CD14-positive monocyte (primary cell): ENCODE data around the gene PIP. TPM values are rescaled to one million over a fixed set of nuclear protein-coding genes. Genes with fewer than 3 reads are reported as not detected.
"Not testable (repeated sequence)": the region's sequence is repeated elsewhere in the genome, so short reads cannot be mapped to it uniquely, and the experiment has no call there.

Experiments
- DNase-seq, 3 donors: peaks; one replicate each; pipeline ENCODE4 v3.0.0-alpha.2; 2011 to 2022
- H2AFZ ChIP-seq: 2 replicates; pipeline ENCODE4 v1.6.0; 2012; ENCODE audit warnings: mild to moderate bottlenecking, low read depth, low read length, inconsistent platforms; ENCODE audit not compliant: insufficient read depth, poor library complexity, severe bottlenecking
- H3K27ac ChIP-seq, 2 donors: 1 replicate in 1 of 2; 2 replicates in 1 of 2; pipeline ENCODE4 v1.5.1; 2012 to 2013; ENCODE audit warnings: low read length in 2 of 2, control low read depth in 1 of 2, inconsistent platforms in 1 of 2, low read depth in 1 of 2, mild to moderate bottlenecking in 1 of 2
- H3K27me3 ChIP-seq, 2 donors: one replicate each; pipeline versions ENCODE4 v1.6.0 to v1.6.1; 2011 to 2013; ENCODE audit warnings: low read length in 2 of 2; ENCODE audit not compliant: control insufficient read depth in 2 of 2, insufficient read depth in 2 of 2
- H3K36me3 ChIP-seq, 2 donors: replicated peaks in 1 of 2; 1 replicate in 1 of 2; 2 replicates in 1 of 2; pipeline versions ENCODE4 v1.5.1 to v1.6.1; 2012 to 2013; ENCODE audit warnings: low read length in 2 of 2, control low read depth in 1 of 2, inconsistent platforms in 1 of 2, mild to moderate bottlenecking in 1 of 2; ENCODE audit not compliant: insufficient read depth in 2 of 2, control insufficient read depth in 1 of 2
- H3K4me1 ChIP-seq, 2 donors: 1 replicate in 1 of 2; 2 replicates in 1 of 2; pipeline versions ENCODE4 v1.5.1 to v1.6.1; 2012 to 2013; ENCODE audit warnings: low read length in 2 of 2, control low read depth in 1 of 2, inconsistent platforms in 1 of 2, mild to moderate bottlenecking in 1 of 2, moderate library complexity in 1 of 2; ENCODE audit not compliant: insufficient read depth in 2 of 2, control insufficient read depth in 1 of 2
- H3K4me2 ChIP-seq: replicated peaks from 2 replicates; pipeline ENCODE3; 2012; ENCODE audit warnings: low read length, moderate library complexity, mild to moderate bottlenecking; ENCODE audit not compliant: poor library complexity, severe bottlenecking; ENCODE audit errors: extremely low read depth
- H3K4me3 ChIP-seq, 3 experiments: fragments of 200-600 bp in 1 of 3; sonication (generic) in 1 of 3; replicated peaks in 1 of 3; 1 replicate in 2 of 3; 2 replicates in 1 of 3; pipeline ENCODE4 v1.5.1; 2011 to 2013; ENCODE audit warnings: low read length in 3 of 3, mild to moderate bottlenecking in 3 of 3, control low read depth in 2 of 3, low read depth in 2 of 3, inconsistent platforms in 1 of 3, moderate library complexity in 1 of 3
- H3K79me2 ChIP-seq: 2 replicates; pipeline ENCODE4 v1.6.0; 2012; ENCODE audit warnings: mild to moderate bottlenecking, control low read depth, inconsistent platforms, low read length, moderate library complexity; ENCODE audit not compliant: insufficient read depth
- H3K9ac ChIP-seq: 2 replicates; pipeline ENCODE4 v1.6.0; 2017; ENCODE audit warnings: low read length, mild to moderate bottlenecking; ENCODE audit not compliant: insufficient read depth, poor library complexity, severe bottlenecking
- H3K9me3 ChIP-seq, 2 donors: replicated peaks in 1 of 2; 1 replicate in 1 of 2; 2 replicates in 1 of 2; pipeline versions ENCODE4 v1.5.1 to v1.6.1; 2012 to 2013; ENCODE audit warnings: low read length in 2 of 2, control low read depth in 1 of 2; ENCODE audit not compliant: control insufficient read depth in 1 of 2, insufficient read depth in 1 of 2
- H4K20me1 ChIP-seq: 2 replicates; pipeline ENCODE4 v1.6.0; 2012; ENCODE audit warnings: mild to moderate bottlenecking, low read length, control low read depth, moderate library complexity; ENCODE audit not compliant: insufficient read depth
- H3K27ac Mint-ChIP-seq, 7 donors: one replicate each; pipeline ENCODE4 v1.8.0; 2020; ENCODE audit warnings: mild to moderate bottlenecking in 7 of 7, mixed read lengths in 7 of 7, moderate library complexity in 6 of 7, inconsistent platforms in 2 of 7
- H3K27me3 Mint-ChIP-seq, 3 donors: one replicate each; pipeline ENCODE4 v1.8.0; 2021 to 2022; ENCODE audit warnings: low read depth in 3 of 3, mild to moderate bottlenecking in 3 of 3, mixed read lengths in 3 of 3, moderate library complexity in 3 of 3, inconsistent platforms in 1 of 3
- H3K36me3 Mint-ChIP-seq, 2 donors: one replicate each; pipeline ENCODE4 v1.8.0; 2020; ENCODE audit warnings: mixed read lengths in 2 of 2, inconsistent platforms in 1 of 2, mild to moderate bottlenecking in 1 of 2
- H3K4me1 Mint-ChIP-seq: one replicate; pipeline ENCODE4 v1.8.0; 2020; ENCODE audit warnings: mild to moderate bottlenecking, mixed read lengths
- H3K4me3 Mint-ChIP-seq, 2 donors: one replicate each; pipeline ENCODE4 v1.8.0; 2020; ENCODE audit warnings: mild to moderate bottlenecking in 2 of 2, mixed read lengths in 2 of 2, moderate library complexity in 1 of 2
- H3K9me3 Mint-ChIP-seq, 7 donors: one replicate each; pipeline ENCODE4 v1.8.0; 2020 to 2022; ENCODE audit warnings: mixed read lengths in 7 of 7, mild to moderate bottlenecking in 6 of 7, moderate library complexity in 6 of 7, inconsistent platforms in 2 of 7
- WGBS: methylation state at CpG from one replicate; pipeline ENCODE4 v1.1.5; 2013; ENCODE audit warnings: missing lambda C conversion rate; ENCODE audit not compliant: insufficient coverage; 5-methylcytosine and 5-hydroxymethylcytosine counted together
- intact Hi-C, 2 donors: fragments of 100-400 bp; cut with micrococcal nuclease; formaldehyde crosslinking; loops; one replicate each; pipeline versions ENCODE4 v1.15.0 to v1.15.1; 2023
- polyA plus RNA-seq, 3 donors: library from polyadenylated mRNA; depleted of rRNA in 1 of 3; unstranded in 2 of 3; stranded (reverse) in 1 of 3; fragments of 300-500 nt in 2 of 3; fragments of >200 nt in 1 of 3; fragmentation: Illumina TruSeq in 2 of 3; gene quantifications; 1 replicate in 2 of 3; 2 replicates in 1 of 3; pipeline ENCODE4 v1.2.3, GENCODE V29; 2012 to 2021
- TF ChIP-seq, protein P1 (sequence below): fragments of 200-600 bp; IDR thresholded peaks from one replicate; pipeline ENCODE4 v1.8.0; 2022; ENCODE audit warnings: antibody characterized with exemption, mild to moderate bottlenecking

Gene PIP
- polyA plus RNA-seq, 3 donors, result not detected

- no peak for DNase-seq
- no peak overlapping the region for H3K27ac ChIP-seq
- Mint-ChIP-seq H3K36me3 (no peaks in the 10 kb centered on the region), H3K4me1 (no peaks in the 10 kb centered on the region), H3K27ac (no peak overlapping the region), H3K9me3 (peaks cover 3 to 8% (median 7%) of the 10 kb centered on the region in 7 donors), H3K4me3 (no peak overlapping the region), H3K27me3 (no peaks in the 10 kb centered on the region)
- TF ChIP-seq, protein P1, sequence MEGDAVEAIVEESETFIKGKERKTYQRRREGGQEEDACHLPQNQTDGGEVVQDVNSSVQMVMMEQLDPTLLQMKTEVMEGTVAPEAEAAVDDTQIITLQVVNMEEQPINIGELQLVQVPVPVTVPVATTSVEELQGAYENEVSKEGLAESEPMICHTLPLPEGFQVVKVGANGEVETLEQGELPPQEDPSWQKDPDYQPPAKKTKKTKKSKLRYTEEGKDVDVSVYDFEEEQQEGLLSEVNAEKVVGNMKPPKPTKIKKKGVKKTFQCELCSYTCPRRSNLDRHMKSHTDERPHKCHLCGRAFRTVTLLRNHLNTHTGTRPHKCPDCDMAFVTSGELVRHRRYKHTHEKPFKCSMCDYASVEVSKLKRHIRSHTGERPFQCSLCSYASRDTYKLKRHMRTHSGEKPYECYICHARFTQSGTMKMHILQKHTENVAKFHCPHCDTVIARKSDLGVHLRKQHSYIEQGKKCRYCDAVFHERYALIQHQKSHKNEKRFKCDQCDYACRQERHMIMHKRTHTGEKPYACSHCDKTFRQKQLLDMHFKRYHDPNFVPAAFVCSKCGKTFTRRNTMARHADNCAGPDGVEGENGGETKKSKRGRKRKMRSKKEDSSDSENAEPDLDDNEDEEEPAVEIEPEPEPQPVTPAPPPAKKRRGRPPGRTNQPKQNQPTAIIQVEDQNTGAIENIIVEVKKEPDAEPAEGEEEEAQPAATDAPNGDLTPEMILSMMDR, result no peak
- no peak overlapping the region for H3K9ac ChIP-seq
- no peak overlapping the region for H3K4me3 ChIP-seq
- no peaks in the 10 kb centered on the region for H3K79me2 ChIP-seq
- H3K27me3 ChIP-seq, result no peaks in the 10 kb centered on the region
- intact Hi-C loops, result no loop called here
- no peak overlapping the region for H2AFZ ChIP-seq
- peaks cover 11 to 26% of the 10 kb centered on the region in 2 donors for H3K9me3 ChIP-seq
- no peaks in the 10 kb centered on the region for H3K36me3 ChIP-seq
- H4K20me1 ChIP-seq, result no peaks in the 10 kb centered on the region
- no peaks in the 10 kb centered on the region for H3K4me1 ChIP-seq
- no peak overlapping the region for H3K4me2 ChIP-seq
Observed at GRCh38 chr7:143104759-143105158, 27.1 kb upstream of the PIP start.

DNA sequence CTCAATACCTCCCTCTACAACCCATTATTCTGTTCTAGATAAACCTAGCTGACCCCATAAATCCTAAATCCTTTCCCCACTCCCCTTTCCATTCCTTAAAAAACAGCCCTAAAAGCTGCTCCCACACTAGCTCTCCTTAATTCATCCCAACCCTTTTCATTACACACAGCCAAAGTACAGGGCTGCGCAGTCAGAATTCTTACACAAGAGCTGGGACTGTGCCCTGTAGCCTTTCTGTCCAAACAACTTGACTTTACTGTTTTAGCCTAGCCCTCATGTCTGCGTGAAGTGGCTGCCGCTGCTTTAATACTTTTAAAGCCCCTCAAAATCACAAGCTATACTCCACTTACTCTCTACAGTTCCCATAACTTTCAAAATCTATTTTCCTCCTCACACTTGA, 23.9 kb upstream of the PIP start:
- H3K9ac ChIP-seq, H3K36me3 ChIP-seq, DNase-seq, H3K4me2 ChIP-seq, H2AFZ ChIP-seq, H3K36me3 Mint-ChIP-seq, H3K27me3 ChIP-seq, H3K27ac Mint-ChIP-seq, H3K4me3 Mint-ChIP-seq, H3K27me3 Mint-ChIP-seq, H3K4me1 Mint-ChIP-seq, H4K20me1 ChIP-seq, H3K4me3 ChIP-seq, H3K27ac ChIP-seq, H3K79me2 ChIP-seq, H3K4me1 ChIP-seq, intact Hi-C loops: not testable (repeated sequence)
- H3K9me3 ChIP-seq, result peaks cover 16 to 28% of the 10 kb centered on the region in 2 donors
- H3K9me3 Mint-ChIP-seq, result peaks cover 4 to 10% (median 8%) of the 10 kb centered on the region in 7 donors
- WGBS, result 100% methylated on average over 3 of the region's 3 CpGs
